WI38 (cell line): Measurements from ENCODE around the gene TTC5.

Source experiments
- H3K4me3 ChIP-seq: 2 replicates; pipeline ENCODE4 v1.5.1; 2011; ENCODE audit warnings: low read depth, mild to moderate bottlenecking, control low read depth, low read length
- CTCF ChIP-seq: IDR thresholded peaks from 2 replicates; pipeline ENCODE4 v1.5.1; 2012; ENCODE audit warnings: low read depth, mild to moderate bottlenecking, control low read depth, low read length

Gene TTC5

GRCh38 chr14:20262642-20263128, 43.1 kb downstream of the TTC5 start:
- H3K4me3 ChIP-seq, result no peak overlapping the region
- TF ChIP-seq CTCF, result no peak

GRCh38 chr14:20247646-20248246, 58.0 kb downstream of the TTC5 start:
- TF ChIP-seq CTCF, result no peak
- no peak overlapping the region for H3K4me3 ChIP-seq
